ENCODE data around the gene CFAP53. TPM values are rescaled to one million over a fixed set of nuclear protein-coding genes. Genes with fewer than 3 reads are reported as not detected.
A peak's percentile ranks its signal among the peaks of the same experiment; 100 is the strongest.

The CFAP53 gene
- total RNA-seq, 2 experiments from 2014 or later = 0.86 TPM; not detected in 1

DNA sequence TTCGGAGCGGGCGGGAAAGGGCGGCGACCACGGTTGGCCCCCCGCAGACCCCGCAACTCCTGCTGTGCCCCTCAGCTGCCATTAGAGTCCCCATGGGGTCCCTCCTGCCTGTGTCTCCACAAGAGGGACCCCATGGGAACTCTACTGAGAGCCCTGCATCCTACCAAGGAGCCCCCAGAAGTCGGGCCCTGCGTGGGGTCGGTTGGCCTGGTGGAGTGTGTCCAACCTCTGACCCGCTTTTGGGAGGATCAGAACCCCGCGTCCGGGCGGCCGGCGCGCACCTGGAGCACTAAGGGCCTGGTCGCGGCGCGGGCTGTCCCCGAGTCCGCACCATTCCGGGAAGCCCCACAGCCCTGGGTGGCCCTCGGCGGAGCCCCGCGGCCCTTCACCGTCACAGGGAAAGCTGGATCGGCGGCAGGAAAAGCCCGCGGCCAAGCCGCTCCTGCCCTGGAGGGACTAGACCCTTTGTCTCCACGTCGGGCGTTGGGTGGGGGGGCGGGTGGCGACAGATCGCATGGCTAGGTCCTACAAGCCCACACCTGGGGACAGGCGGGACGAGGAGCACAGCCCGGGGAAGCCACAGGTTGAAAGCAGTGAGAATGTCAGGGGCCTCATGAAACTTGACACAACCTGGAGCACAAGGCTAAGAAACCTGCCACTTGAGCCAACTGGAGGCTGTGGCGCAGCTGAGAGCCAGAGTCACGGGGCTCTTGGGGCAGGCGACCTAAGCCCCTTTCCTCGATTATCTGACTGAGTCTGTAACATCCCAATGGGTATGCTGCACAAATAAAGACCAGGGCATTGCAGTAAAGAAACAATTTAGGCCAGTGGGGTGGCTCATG is 32.4 kb upstream of the CFAP53 start:
- peaks cover 10% of the 10 kb centered on the region for H3K4me1 ChIP-seq (ENCODE audit: insufficient read depth, low read length, poor library complexity, severe bottlenecking)
- H3K4me3 ChIP-seq (ENCODE audit: low read depth, low read length, poor library complexity, severe bottlenecking) = no peak overlapping the region
- no peak overlapping the region for H2AFZ ChIP-seq (ENCODE audit: low read length)
- H3K4me2 ChIP-seq (ENCODE audit: low read length) = no peak overlapping the region
- H4K20me1 ChIP-seq (ENCODE audit: insufficient read depth, low read length) = no peaks in the 10 kb centered on the region
- no peak for DNase-seq (ENCODE audit: low spot score)
- no peaks in the 10 kb centered on the region for H3K9me2 ChIP-seq (ENCODE audit: insufficient read depth, low read length)
- ChIA-PET CTCF (ENCODE audit: unreplicated experiment) (no interaction called here), POLR2A (no interaction called here)
- intact Hi-C loops (cut with micrococcal nuclease; ENCODE audit: unreplicated experiment) = no loop called here
- H3K79me2 ChIP-seq (ENCODE audit: insufficient read depth, low read depth, low read length) = no peaks in the 10 kb centered on the region
- H3K9me3 ChIP-seq (ENCODE audit: low read length) = no peaks in the 10 kb centered on the region
- no peak for TF ChIP-seq EZH2phosphoT487 (IDR thresholded peaks at IDR 0.05; ENCODE audit: borderline replicate concordance, low read depth, low read length)
- TF ChIP-seq, protein P1, sequence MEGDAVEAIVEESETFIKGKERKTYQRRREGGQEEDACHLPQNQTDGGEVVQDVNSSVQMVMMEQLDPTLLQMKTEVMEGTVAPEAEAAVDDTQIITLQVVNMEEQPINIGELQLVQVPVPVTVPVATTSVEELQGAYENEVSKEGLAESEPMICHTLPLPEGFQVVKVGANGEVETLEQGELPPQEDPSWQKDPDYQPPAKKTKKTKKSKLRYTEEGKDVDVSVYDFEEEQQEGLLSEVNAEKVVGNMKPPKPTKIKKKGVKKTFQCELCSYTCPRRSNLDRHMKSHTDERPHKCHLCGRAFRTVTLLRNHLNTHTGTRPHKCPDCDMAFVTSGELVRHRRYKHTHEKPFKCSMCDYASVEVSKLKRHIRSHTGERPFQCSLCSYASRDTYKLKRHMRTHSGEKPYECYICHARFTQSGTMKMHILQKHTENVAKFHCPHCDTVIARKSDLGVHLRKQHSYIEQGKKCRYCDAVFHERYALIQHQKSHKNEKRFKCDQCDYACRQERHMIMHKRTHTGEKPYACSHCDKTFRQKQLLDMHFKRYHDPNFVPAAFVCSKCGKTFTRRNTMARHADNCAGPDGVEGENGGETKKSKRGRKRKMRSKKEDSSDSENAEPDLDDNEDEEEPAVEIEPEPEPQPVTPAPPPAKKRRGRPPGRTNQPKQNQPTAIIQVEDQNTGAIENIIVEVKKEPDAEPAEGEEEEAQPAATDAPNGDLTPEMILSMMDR (conservative IDR thresholded peaks at IDR 0.05; ENCODE audit: low read length) = no peak
- no peaks in the 10 kb centered on the region for H3K36me3 ChIP-seq (ENCODE audit: insufficient read depth, low read length)
- no peak overlapping the region for H3K27ac ChIP-seq (ENCODE audit: low read depth, low read length, poor library complexity, severe bottlenecking)
- BruUV-seq (replicated peaks) = no TSS peak

- intact Hi-C loops (cut with micrococcal nuclease; ENCODE audit: unreplicated experiment) = no loop called here
- no TSS peak for BruUV-seq (replicated peaks)
- POLR2A ChIA-PET = no interaction called here
- peak; percentile 75 for DNase-seq (ENCODE audit: low spot score)
- TF ChIP-seq, protein P1 (conservative IDR thresholded peaks at IDR 0.05; ENCODE audit: low read length) = no peak
- no peak for TF ChIP-seq EZH2phosphoT487 (IDR thresholded peaks at IDR 0.05; ENCODE audit: borderline replicate concordance, low read depth, low read length)
- no peaks in the 10 kb centered on the region for H4K20me1 ChIP-seq (ENCODE audit: insufficient read depth, low read length)
- peak overlapping the region; percentile 75 for H2AFZ ChIP-seq (ENCODE audit: low read length)
- H3K4me3 ChIP-seq (ENCODE audit: low read depth, low read length, poor library complexity, severe bottlenecking) = peak overlapping the region; percentile 43
- no peaks in the 10 kb centered on the region for H3K9me3 ChIP-seq (ENCODE audit: low read length)
- H3K36me3 ChIP-seq (ENCODE audit: insufficient read depth, low read length) = no peaks in the 10 kb centered on the region
- no peaks in the 10 kb centered on the region for H3K9me2 ChIP-seq (ENCODE audit: insufficient read depth, low read length)
- H3K4me1 ChIP-seq (ENCODE audit: insufficient read depth, low read length, poor library complexity, severe bottlenecking) = peaks cover 10% of the 10 kb centered on the region
- CTCF ChIA-PET (ENCODE audit: unreplicated experiment) = no interaction called here
- H3K79me2 ChIP-seq (ENCODE audit: insufficient read depth, low read depth, low read length) = no peaks in the 10 kb centered on the region
- no peak overlapping the region for H3K27ac ChIP-seq (ENCODE audit: low read depth, low read length, poor library complexity, severe bottlenecking)
- H3K4me2 ChIP-seq (ENCODE audit: low read length) = peak overlapping the region; percentile 75
Observed at GRCh38 chr18:50297621-50298442, 31.5 kb upstream of the CFAP53 start.
